IPS DF 6.9 (cell line): Measurements from ENCODE around the gene CCRL2.
"Not testable (repeated sequence)": the region's sequence is repeated elsewhere in the genome, so short reads cannot be mapped to it uniquely, and the experiment has no call there.

Experiments
- DNase-seq: peaks from one replicate; pipeline ENCODE4 v3.0.0-alpha.2; 2013; ENCODE audit warnings: low read depth, low spot score
- H3K27ac ChIP-seq: one replicate; pipeline ENCODE4 v1.5.1; 2013; ENCODE audit warnings: low read length, control low read depth
- H3K27me3 ChIP-seq: 2 replicates; pipeline ENCODE4 v1.6.1; 2013; ENCODE audit warnings: mild to moderate bottlenecking, low read length; ENCODE audit not compliant: control insufficient read depth, insufficient read depth
- H3K36me3 ChIP-seq: 2 replicates; pipeline ENCODE4 v1.6.1; 2013; ENCODE audit warnings: low read length; ENCODE audit not compliant: control insufficient read depth, insufficient read depth
- H3K4me1 ChIP-seq: 2 replicates; pipeline ENCODE4 v1.6.1; 2013; ENCODE audit warnings: low read length; ENCODE audit not compliant: control insufficient read depth, insufficient read depth
- H3K4me3 ChIP-seq: 2 replicates; pipeline ENCODE4 v1.5.1; 2013; ENCODE audit warnings: mild to moderate bottlenecking, low read length
- H3K9me3 ChIP-seq: 2 replicates; pipeline ENCODE4 v1.6.1; 2013; ENCODE audit warnings: low read length, inconsistent platforms; ENCODE audit not compliant: control insufficient read depth, insufficient read depth
- WGBS: extraction: QIAGEN DNeasy Blood & Tissue Kit; methylation state at CpG from one replicate; pipeline ENCODE4 v1.1.7; 2013; ENCODE audit warnings: mixed read lengths, missing lambda C conversion rate; ENCODE audit not compliant: insufficient read length, insufficient coverage; 5-methylcytosine and 5-hydroxymethylcytosine counted together

CCRL2 gene

GRCh38 chr3:46395210-46395661 lies 11.8 kb upstream of the CCRL2 start:
- no peak for DNase-seq
- no CpG with 5 or more reads among the region's 6 CpGs for WGBS
- Histone ChIP-seq H3K4me3 (no peak overlapping the region), H3K27me3 (no peaks in the 10 kb centered on the region), H3K4me1 (no peaks in the 10 kb centered on the region), H3K9me3 (no peaks in the 10 kb centered on the region), H3K27ac (no peak overlapping the region), H3K36me3 (no peaks in the 10 kb centered on the region)

- H3K9me3 ChIP-seq, result no peaks in the 10 kb centered on the region
- no peaks in the 10 kb centered on the region for H3K4me1 ChIP-seq
- H3K36me3 ChIP-seq, result no peaks in the 10 kb centered on the region
- no peak overlapping the region for H3K4me3 ChIP-seq
- no peaks in the 10 kb centered on the region for H3K27me3 ChIP-seq
- WGBS, result no CpG with 5 or more reads among the region's 6 CpGs
- DNase-seq, result no peak
- no peak overlapping the region for H3K27ac ChIP-seq
Observed at GRCh38 chr3:46395766-46396530, 11.1 kb upstream of the CCRL2 start.

GRCh38 chr3:46397111-46397510 lies 9.9 kb upstream of the CCRL2 start:
- DNase-seq, result no peak
- H3K27me3 ChIP-seq, result no peaks in the 10 kb centered on the region
- H3K4me3 ChIP-seq, result no peak overlapping the region
- H3K9me3 ChIP-seq, result no peaks in the 10 kb centered on the region
- no CpG with 5 or more reads among the region's 7 CpGs for WGBS
- H3K27ac ChIP-seq, result no peak overlapping the region
- H3K36me3 ChIP-seq, result no peaks in the 10 kb centered on the region
- no peaks in the 10 kb centered on the region for H3K4me1 ChIP-seq

GRCh38 chr3:46398186-46398955 lies 8.7 kb upstream of the CCRL2 start:
- Histone ChIP-seq H3K9me3 (no peaks in the 10 kb centered on the region), H3K4me3 (no peak overlapping the region), H3K27me3 (no peaks in the 10 kb centered on the region), H3K27ac (no peak overlapping the region), H3K36me3 (no peaks in the 10 kb centered on the region), H3K4me1 (no peaks in the 10 kb centered on the region)
- DNase-seq, result no peak
- WGBS, result no CpG with 5 or more reads among the region's 6 CpGs

GRCh38 chr3:46399098-46399497 lies 8.0 kb upstream of the CCRL2 start:
- Histone ChIP-seq H3K9me3 (no peaks in the 10 kb centered on the region), H3K27ac (no peak overlapping the region), H3K4me1 (no peaks in the 10 kb centered on the region), H3K36me3 (no peaks in the 10 kb centered on the region), H3K4me3 (no peak overlapping the region), H3K27me3 (no peaks in the 10 kb centered on the region)
- DNase-seq, result no peak
- no CpG with 5 or more reads among the region's 2 CpGs for WGBS

GRCh38 chr3:46399557-46399956 lies 7.5 kb upstream of the CCRL2 start:
- H3K4me1 ChIP-seq, result no peaks in the 10 kb centered on the region
- no peak for DNase-seq
- no peaks in the 10 kb centered on the region for H3K9me3 ChIP-seq
- no peak overlapping the region for H3K27ac ChIP-seq
- H3K27me3 ChIP-seq, result no peaks in the 10 kb centered on the region
- WGBS, result 100% methylated on average over 1 of the region's 2 CpGs
- no peak overlapping the region for H3K4me3 ChIP-seq
- no peaks in the 10 kb centered on the region for H3K36me3 ChIP-seq

GRCh38 chr3:46400000-46400734 lies 6.9 kb upstream of the CCRL2 start:
- no CpG with 5 or more reads among the region's 8 CpGs for WGBS
- Histone ChIP-seq H3K36me3 (no peaks in the 10 kb centered on the region), H3K27ac (no peak overlapping the region), H3K27me3 (no peaks in the 10 kb centered on the region), H3K9me3 (no peaks in the 10 kb centered on the region), H3K4me1 (no peaks in the 10 kb centered on the region), H3K4me3 (no peak overlapping the region)
- DNase-seq, result no peak

GRCh38 chr3:46400846-46401245 lies 6.2 kb upstream of the CCRL2 start:
- H3K9me3 ChIP-seq, result no peaks in the 10 kb centered on the region
- H3K4me1 ChIP-seq, result no peaks in the 10 kb centered on the region
- no peak overlapping the region for H3K27ac ChIP-seq
- WGBS, result 100% methylated on average over 1 of the region's 5 CpGs
- no peak overlapping the region for H3K4me3 ChIP-seq
- H3K27me3 ChIP-seq, result no peaks in the 10 kb centered on the region
- DNase-seq, result no peak
- no peaks in the 10 kb centered on the region for H3K36me3 ChIP-seq

- no peak overlapping the region for H3K27ac ChIP-seq
- H3K36me3 ChIP-seq, result no peaks in the 10 kb centered on the region
- no peaks in the 10 kb centered on the region for H3K9me3 ChIP-seq
- WGBS, result no CpG with 5 or more reads among the region's 2 CpGs
- no peak overlapping the region for H3K4me3 ChIP-seq
- H3K27me3 ChIP-seq, result no peaks in the 10 kb centered on the region
- no peaks in the 10 kb centered on the region for H3K4me1 ChIP-seq
- no peak for DNase-seq
Observed at GRCh38 chr3:46401579-46401978, 5.5 kb upstream of the CCRL2 start.

GRCh38 chr3:46402902-46403301 lies 4.2 kb upstream of the CCRL2 start:
- not testable (repeated sequence) for H3K4me3 ChIP-seq, DNase-seq, H3K9me3 ChIP-seq, H3K36me3 ChIP-seq, H3K27ac ChIP-seq, H3K27me3 ChIP-seq, H3K4me1 ChIP-seq
- WGBS, result no CpG with 5 or more reads among the region's 4 CpGs
